WTC11 (cell line): ENCODE measurements around the gene MRPL11. TPM values are rescaled to one million over a fixed set of nuclear protein-coding genes. Genes with fewer than 3 reads are reported as not detected.
"Not testable (repeated sequence)": the region's sequence is repeated elsewhere in the genome, so short reads cannot be mapped to it uniquely, and the experiment has no call there.

Experiments
- ATAC-seq: fragments of 200-7000 bp; cut with Tn5 transposase; 2 replicates; pipeline ENCODE4 v1.10.0; 2021; ENCODE audit warnings: mild to moderate bottlenecking, moderate library complexity
- CTCF ChIA-PET: fragments of 300-600 bp; sonication (Branson Sonifier 250); formaldehyde crosslinking; loops from one replicate; lab custom pipeline; 2021; ENCODE audit warnings: antibody characterized with exemption; lab: Charles Lee
- POLR2A ChIA-PET: fragments of 350-600 bp; sonication (Branson Sonifier 250); formaldehyde crosslinking; loops from one replicate; lab custom pipeline; 2021; ENCODE audit warnings: antibody characterized with exemption; lab: Charles Lee
- DNase-seq: peaks from one replicate; pipeline ENCODE4 v3.0.0; 2021; ENCODE audit warnings: low spot score
- H3K27ac Mint-ChIP-seq: 2 replicates; pipeline ENCODE4 v1.8.0; 2021; ENCODE audit warnings: mixed read lengths
- H3K27me3 Mint-ChIP-seq: 2 replicates; pipeline ENCODE4 v1.8.0; 2021; ENCODE audit warnings: low read depth, mild to moderate bottlenecking, moderate library complexity, mixed read lengths
- H3K36me3 Mint-ChIP-seq: 2 replicates; pipeline ENCODE4 v1.8.0; 2021; ENCODE audit warnings: mixed read lengths
- H3K4me1 Mint-ChIP-seq: 2 replicates; pipeline ENCODE4 v1.8.0; 2022; ENCODE audit warnings: mixed read lengths
- H3K4me3 Mint-ChIP-seq: 2 replicates; pipeline ENCODE4 v1.8.0; 2021; ENCODE audit warnings: mild to moderate bottlenecking, moderate library complexity, mixed read lengths
- H3K9me3 Mint-ChIP-seq: 2 replicates; pipeline ENCODE4 v1.8.0; 2021; ENCODE audit warnings: mixed read lengths
- AFF4 ChIP-seq: sonication (generic); formaldehyde crosslinking; IDR thresholded peaks from 2 replicates; pipeline ENCODE4 v1.8.1; 2023; ENCODE audit warnings: mild to moderate bottlenecking, missing genetic modification reagents, borderline replicate concordance
- ATF2 ChIP-seq: sonication (generic); formaldehyde crosslinking; IDR thresholded peaks from 2 replicates; pipeline ENCODE4 v1.8.1; 2022; ENCODE audit warnings: low read depth, missing genetic modification reagents, borderline replicate concordance
- E2F1 ChIP-seq: sonication (generic); formaldehyde crosslinking; IDR thresholded peaks from 2 replicates; pipeline ENCODE4 v1.8.0; 2022; ENCODE audit warnings: mild to moderate bottlenecking, missing genetic modification reagents
- EMX1 ChIP-seq: fragments of 250-450 bp; sonication (Bioruptor Pico); IDR thresholded peaks from 2 replicates; pipeline ENCODE4 v1.8.0; 2021; ENCODE audit warnings: mild to moderate bottlenecking
- GTF2I ChIP-seq: fragments of 250-450 bp; sonication (Bioruptor Pico); conservative IDR thresholded peaks from 2 replicates; pipeline ENCODE4 v1.4.0; 2021; ENCODE audit warnings: mild to moderate bottlenecking
- IRF1 ChIP-seq: sonication (generic); formaldehyde crosslinking; IDR thresholded peaks from 2 replicates; pipeline ENCODE4 v1.8.0; 2023; ENCODE audit warnings: missing genetic modification reagents
- MXD4 ChIP-seq: fragments of 250-450 bp; sonication (Bioruptor Pico); IDR thresholded peaks from 2 replicates; pipeline ENCODE4 v1.8.0; 2021; ENCODE audit warnings: mild to moderate bottlenecking, moderate library complexity, borderline replicate concordance
- MYBL2 ChIP-seq: sonication (generic); formaldehyde crosslinking; IDR thresholded peaks from 2 replicates; pipeline ENCODE4 v1.8.1; 2023; ENCODE audit warnings: mild to moderate bottlenecking, moderate library complexity, missing genetic modification reagents
- NFE2L1 ChIP-seq: sonication (generic); formaldehyde crosslinking; IDR thresholded peaks from 2 replicates; pipeline ENCODE4 v1.8.1; 2023; ENCODE audit warnings: missing genetic modification reagents
- OVOL2 ChIP-seq: fragments of 250-450 bp; sonication (Bioruptor Pico); IDR thresholded peaks from 2 replicates; pipeline ENCODE4 v1.9.0; 2021; ENCODE audit warnings: mild to moderate bottlenecking, borderline replicate concordance
- RELA ChIP-seq: sonication (generic); formaldehyde crosslinking; IDR thresholded peaks from 2 replicates; pipeline ENCODE4 v1.8.1; 2022; ENCODE audit warnings: missing genetic modification reagents, mild to moderate bottlenecking, borderline replicate concordance
- STAT6 ChIP-seq: sonication (generic); formaldehyde crosslinking; conservative IDR thresholded peaks from 2 replicates; pipeline ENCODE4 v1.8.1; 2023; ENCODE audit warnings: mild to moderate bottlenecking, low read depth, missing genetic modification reagents, moderate library complexity
- USF1 ChIP-seq: sonication (generic); formaldehyde crosslinking; IDR thresholded peaks from 2 replicates; pipeline ENCODE4 v1.8.0; 2022; ENCODE audit warnings: mild to moderate bottlenecking, missing genetic modification reagents
- ZNF423 ChIP-seq: fragments of 250-450 bp; sonication (Bioruptor Pico); IDR thresholded peaks from 2 replicates; pipeline ENCODE4 v2.1.2; 2022; ENCODE audit warnings: mild to moderate bottlenecking, moderate library complexity
- total RNA-seq: library from RNA; stranded (reverse); gene quantifications from 3 replicates; pipeline ENCODE4 v1.2.3, GENCODE V29; 2021

MRPL11 gene
- total RNA-seq, 1 experiment from 2014 or later: 137 TPM

GRCh38 chr11:66432597-66432996, 6.1 kb downstream of the MRPL11 start:
- CTCF ChIA-PET: interaction anchor here (1.0 to 3.0 kb wide), 5 partner anchors 14 to 59 kb away, joined by 3 to 8 read pairs (median 4); partner anchors contain the start of gene DPP3

GRCh38 chr11:66431871-66432329, 6.7 kb downstream of the MRPL11 start:
- DNase-seq, H3K4me3 Mint-ChIP-seq, H3K9me3 Mint-ChIP-seq, H3K27me3 Mint-ChIP-seq, H3K4me1 Mint-ChIP-seq, ATAC-seq, POLR2A ChIA-PET, H3K27ac Mint-ChIP-seq: not testable (repeated sequence)
- CTCF ChIA-PET: interaction anchor here (0.7 to 3.0 kb wide), 5 partner anchors 43 to 61 kb away, joined by 3 to 8 read pairs (median 4); partner anchors contain the start of gene DPP3
- H3K36me3 Mint-ChIP-seq: peaks cover 27% of the 10 kb centered on the region

More at GRCh38 chr11:66432597-66432996, 6.1 kb downstream of the MRPL11 start:
- Mint-ChIP-seq H3K4me1 (peaks cover 2% of the 10 kb centered on the region), H3K9me3 (no peaks in the 10 kb centered on the region)
- TF ChIP-seq ATF2 (CRISPR knock-in tag) (no peak), GTF2I (CRISPR knock-in tag) (no peak), ZNF423 (CRISPR knock-in tag) (no peak), STAT6 (no peak), E2F1 (CRISPR knock-in tag) (no peak), OVOL2 (no peak), MYBL2 (CRISPR knock-in tag) (no peak), USF1 (no peak), EMX1 (no peak), MXD4 (no peak), IRF1 (CRISPR knock-in tag) (no peak), NFE2L1 (CRISPR knock-in tag) (no peak), RELA (CRISPR knock-in tag) (no peak), AFF4 (CRISPR knock-in tag) (no peak)
- TF ChIP-seq, all 79 proteins: peak for 0
- no peak overlapping the region for H3K27ac Mint-ChIP-seq
- POLR2A ChIA-PET: no interaction called here
- H3K27me3 Mint-ChIP-seq: no peaks in the 10 kb centered on the region; the same call in 1 of the 2 replicates
- H3K36me3 Mint-ChIP-seq: peaks cover 29% of the 10 kb centered on the region
- H3K4me3 Mint-ChIP-seq: no peak overlapping the region
- ATAC-seq: no peak
- no peak for DNase-seq

- H3K27ac Mint-ChIP-seq, H3K4me3 Mint-ChIP-seq, H3K9me3 Mint-ChIP-seq, H3K27me3 Mint-ChIP-seq, DNase-seq, POLR2A ChIA-PET, H3K4me1 Mint-ChIP-seq, ATAC-seq: not testable (repeated sequence)
- CTCF ChIA-PET: interaction anchor here (0.7 to 4.1 kb wide), 12 partner anchors 8 to 59 kb away, joined by 3 to 36 read pairs (median 4); partner anchors contain the start of genes DPP3, MRPL11, PELI3 and SLC29A2
- H3K36me3 Mint-ChIP-seq: peaks cover 21% of the 10 kb centered on the region
Measured at GRCh38 chr11:66431287-66431686, 7.4 kb downstream of the MRPL11 start.
